ENCODE measurements around the gene MOSMO. TPM values are rescaled to one million over a fixed set of nuclear protein-coding genes. Genes with fewer than 3 reads are reported as not detected.

The MOSMO gene
- total and polyA plus RNA-seq, 2 donors (not counting 1 experiment from before 2014, with no cell fraction given), result 13.0 to 20.2 TPM

DNA sequence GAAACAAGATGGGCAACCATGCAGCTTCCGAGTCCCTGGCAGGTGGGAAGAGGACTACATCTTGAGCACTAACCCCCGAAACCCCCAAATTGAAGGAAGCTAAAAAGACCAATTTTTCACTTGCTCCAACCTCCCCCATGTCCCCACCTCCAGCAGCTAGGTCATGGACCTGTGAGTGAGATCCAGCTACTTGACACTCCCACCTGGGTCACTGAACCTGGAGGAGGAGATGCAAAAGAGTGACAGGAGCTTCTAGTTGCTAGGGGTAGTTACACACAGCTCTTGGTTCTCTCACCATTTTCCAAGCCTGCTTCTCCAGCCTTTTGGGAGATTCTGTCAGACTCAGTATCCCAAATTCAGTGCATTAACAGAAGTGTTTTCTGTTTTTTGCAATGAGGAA lies 18.2 kb upstream of the MOSMO start:
- Histone ChIP-seq H3K4me3 (ENCODE audit: control extremely low read depth in 1 of 5, extremely low read depth in 1 of 5, insufficient read depth in 1 of 5, low read depth in 2 of 5, low read length in 4 of 5) (no peak overlapping the region), H3K4me2 (replicated peaks; ENCODE audit: low read depth, low read length, poor library complexity, severe bottlenecking) (no peak overlapping the region), H3K9ac (ENCODE audit: low read length) (no peak overlapping the region), H2AFZ (ENCODE audit: insufficient read depth, low read depth, low read length, poor library complexity, severe bottlenecking) (no peak overlapping the region), H3K27me3 (replicated peaks in 1 of 4; ENCODE audit: control extremely low read depth in 1 of 4, control insufficient read depth in 3 of 4, insufficient read depth in 4 of 4, low read length in 3 of 4) (no peaks in the 10 kb centered on the region), H4K20me1 (ENCODE audit: control insufficient read depth, insufficient read depth, low read length, poor library complexity, severe bottlenecking) (no peaks in the 10 kb centered on the region), H3K9me3 (ENCODE audit: control extremely low read depth in 1 of 3, control insufficient read depth in 2 of 3, insufficient read depth in 1 of 3, low read length in 2 of 3) (peaks cover 0 to under 1% (median 0%) of the 10 kb centered on the region in 3 donors), H3K4me1 (ENCODE audit: control insufficient read depth in 2 of 2, insufficient read depth in 2 of 2, low read length in 2 of 2) (no peaks in the 10 kb centered on the region), H3K79me2 (ENCODE audit: control insufficient read depth, insufficient read depth, low read length) (no peaks in the 10 kb centered on the region), H3K36me3 (replicated peaks in 1 of 2; ENCODE audit: control extremely low read depth in 1 of 2, control insufficient read depth in 1 of 2, extremely low read depth in 1 of 2, insufficient read depth in 2 of 2, low read length in 1 of 2) (peaks cover 0 to 3% of the 10 kb centered on the region in 2 experiments), H3K27ac (ENCODE audit: low read length in 2 of 2) (no peak overlapping the region)
- ATAC-seq (ENCODE audit: low read depth), result no peak
- Mint-ChIP-seq H3K9me3 (ENCODE audit: insufficient read depth) (no peaks in the 10 kb centered on the region), H3K27ac (no peak overlapping the region), H3K27me3 (no peaks in the 10 kb centered on the region), H3K4me1 (no peaks in the 10 kb centered on the region), H3K4me3 (no peak overlapping the region)
- CTCF ChIA-PET, result interaction anchor here (1.2 to 2.5 kb wide), 3 partner anchors 12 to 88 kb away, joined by 3 to 14 read pairs (median 10); no protein-coding TSS in a partner anchor
- 100% methylated on average over 1 of the region's 2 CpGs for WGBS (ENCODE audit: insufficient coverage)
- TF ChIP-seq, protein P1, sequence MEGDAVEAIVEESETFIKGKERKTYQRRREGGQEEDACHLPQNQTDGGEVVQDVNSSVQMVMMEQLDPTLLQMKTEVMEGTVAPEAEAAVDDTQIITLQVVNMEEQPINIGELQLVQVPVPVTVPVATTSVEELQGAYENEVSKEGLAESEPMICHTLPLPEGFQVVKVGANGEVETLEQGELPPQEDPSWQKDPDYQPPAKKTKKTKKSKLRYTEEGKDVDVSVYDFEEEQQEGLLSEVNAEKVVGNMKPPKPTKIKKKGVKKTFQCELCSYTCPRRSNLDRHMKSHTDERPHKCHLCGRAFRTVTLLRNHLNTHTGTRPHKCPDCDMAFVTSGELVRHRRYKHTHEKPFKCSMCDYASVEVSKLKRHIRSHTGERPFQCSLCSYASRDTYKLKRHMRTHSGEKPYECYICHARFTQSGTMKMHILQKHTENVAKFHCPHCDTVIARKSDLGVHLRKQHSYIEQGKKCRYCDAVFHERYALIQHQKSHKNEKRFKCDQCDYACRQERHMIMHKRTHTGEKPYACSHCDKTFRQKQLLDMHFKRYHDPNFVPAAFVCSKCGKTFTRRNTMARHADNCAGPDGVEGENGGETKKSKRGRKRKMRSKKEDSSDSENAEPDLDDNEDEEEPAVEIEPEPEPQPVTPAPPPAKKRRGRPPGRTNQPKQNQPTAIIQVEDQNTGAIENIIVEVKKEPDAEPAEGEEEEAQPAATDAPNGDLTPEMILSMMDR (IDR thresholded peaks at IDR 0.05), result no peak
- TF ChIP-seq EZH2 (IDR thresholded peaks at IDR 0.05; ENCODE audit: borderline replicate concordance, insufficient read depth, low read depth, low read length, poor library complexity, severe bottlenecking), result no peak
- DNase-seq, result no peak
- intact Hi-C loops (cut with micrococcal nuclease), result no loop called here
- POLR2A ChIA-PET, result no interaction called here

GRCh38 chr16:21990381-21990944 lies 17.4 kb upstream of the MOSMO start:
- Histone ChIP-seq H3K27ac (ENCODE audit: low read length in 2 of 2) (no peak overlapping the region), H3K27me3 (replicated peaks in 1 of 4; ENCODE audit: control extremely low read depth in 1 of 4, control insufficient read depth in 3 of 4, insufficient read depth in 4 of 4, low read length in 3 of 4) (no peaks in the 10 kb centered on the region), H3K4me1 (ENCODE audit: control insufficient read depth in 2 of 2, insufficient read depth in 2 of 2, low read length in 2 of 2) (no peaks in the 10 kb centered on the region), H3K9me3 (ENCODE audit: control extremely low read depth in 1 of 3, control insufficient read depth in 2 of 3, insufficient read depth in 1 of 3, low read length in 2 of 3) (peaks cover 0 to 4% (median 0%) of the 10 kb centered on the region in 3 donors), H3K36me3 (replicated peaks in 1 of 2; ENCODE audit: control extremely low read depth in 1 of 2, control insufficient read depth in 1 of 2, extremely low read depth in 1 of 2, insufficient read depth in 2 of 2, low read length in 1 of 2) (no peaks in the 10 kb centered on the region), H3K4me3 (ENCODE audit: control extremely low read depth in 1 of 5, extremely low read depth in 1 of 5, insufficient read depth in 1 of 5, low read depth in 2 of 5, low read length in 4 of 5) (no peak overlapping the region), H3K9ac (ENCODE audit: low read length) (no peak overlapping the region), H2AFZ (ENCODE audit: insufficient read depth, low read depth, low read length, poor library complexity, severe bottlenecking) (no peak overlapping the region), H3K4me2 (replicated peaks; ENCODE audit: low read depth, low read length, poor library complexity, severe bottlenecking) (no peak overlapping the region), H4K20me1 (ENCODE audit: control insufficient read depth, insufficient read depth, low read length, poor library complexity, severe bottlenecking) (no peaks in the 10 kb centered on the region), H3K79me2 (ENCODE audit: control insufficient read depth, insufficient read depth, low read length) (no peaks in the 10 kb centered on the region)
- POLR2A ChIA-PET, result no interaction called here
- intact Hi-C loops (cut with micrococcal nuclease), result no loop called here
- CTCF ChIA-PET, result interaction anchor here (0.8 to 2.5 kb wide), 4 partner anchors 12 to 310 kb away, joined by 3 to 14 read pairs (median 6); no protein-coding TSS in a partner anchor
- H3K4me3 Mint-ChIP-seq, result no peak overlapping the region
- no peaks in the 10 kb centered on the region for H3K27me3 Mint-ChIP-seq
- WGBS (ENCODE audit: insufficient coverage), result no CpG with 5 or more reads among the region's 3 CpGs
- ATAC-seq (ENCODE audit: low read depth) (no peak), DNase-seq (no peak)
- H3K27ac Mint-ChIP-seq, result no peak overlapping the region
- no peaks in the 10 kb centered on the region for H3K9me3 Mint-ChIP-seq (ENCODE audit: insufficient read depth)
- H3K4me1 Mint-ChIP-seq, result no peaks in the 10 kb centered on the region
- TF ChIP-seq, protein P1 (IDR thresholded peaks at IDR 0.05), result no peak
- no peak for TF ChIP-seq EZH2 (IDR thresholded peaks at IDR 0.05; ENCODE audit: borderline replicate concordance, insufficient read depth, low read depth, low read length, poor library complexity, severe bottlenecking)
